ENCODE data around the gene TMPRSS5.

GRCh38 chr11:113723787-113724186 lies 17.7 kb upstream of the TMPRSS5 start:
- TF ChIP-seq EZH2 (IDR thresholded peaks at IDR 0.05; ENCODE audit: borderline replicate concordance, control insufficient read depth, low read depth, low read length) (no peak), SMC3 (IDR thresholded peaks at IDR 0.05; ENCODE audit: borderline replicate concordance, low read length) (no peak), BHLHE40 (IDR thresholded peaks at IDR 0.05; ENCODE audit: borderline replicate concordance in 1 of 2, low read depth in 2 of 2, low read length in 1 of 2) (no peak), HCFC1 (IDR thresholded peaks at IDR 0.05; ENCODE audit: low read length) (no peak), SREBF2 (IDR thresholded peaks at IDR 0.05; ENCODE audit: low read length) (no peak), TARDBP (IDR thresholded peaks at IDR 0.05; ENCODE audit: borderline replicate concordance) (no peak), NFYB (IDR thresholded peaks at IDR 0.05; ENCODE audit: insufficient read depth, low read depth, low read length) (no peak), CTCF (IDR thresholded peaks at IDR 0.05 in 2 of 3, conservative IDR thresholded peaks at IDR 0.05 in 1 of 3; ENCODE audit: control insufficient read depth in 2 of 3, extremely low read depth in 1 of 3, insufficient read depth in 1 of 3, low read depth in 3 of 3, low read length in 3 of 3) (no peak), KDM1A (IDR thresholded peaks at IDR 0.05; ENCODE audit: borderline replicate concordance) (no peak), ESRRA (IDR thresholded peaks at IDR 0.05; ENCODE audit: low read length) (no peak)

Measured in GM12878 (cell line).